ENCODE data around the gene ARHGAP12.

The ARHGAP12 gene

GRCh38 chr10:31873724-31874123, 54.9 kb downstream of the ARHGAP12 start:
- no peak for DNase-seq

DNA sequence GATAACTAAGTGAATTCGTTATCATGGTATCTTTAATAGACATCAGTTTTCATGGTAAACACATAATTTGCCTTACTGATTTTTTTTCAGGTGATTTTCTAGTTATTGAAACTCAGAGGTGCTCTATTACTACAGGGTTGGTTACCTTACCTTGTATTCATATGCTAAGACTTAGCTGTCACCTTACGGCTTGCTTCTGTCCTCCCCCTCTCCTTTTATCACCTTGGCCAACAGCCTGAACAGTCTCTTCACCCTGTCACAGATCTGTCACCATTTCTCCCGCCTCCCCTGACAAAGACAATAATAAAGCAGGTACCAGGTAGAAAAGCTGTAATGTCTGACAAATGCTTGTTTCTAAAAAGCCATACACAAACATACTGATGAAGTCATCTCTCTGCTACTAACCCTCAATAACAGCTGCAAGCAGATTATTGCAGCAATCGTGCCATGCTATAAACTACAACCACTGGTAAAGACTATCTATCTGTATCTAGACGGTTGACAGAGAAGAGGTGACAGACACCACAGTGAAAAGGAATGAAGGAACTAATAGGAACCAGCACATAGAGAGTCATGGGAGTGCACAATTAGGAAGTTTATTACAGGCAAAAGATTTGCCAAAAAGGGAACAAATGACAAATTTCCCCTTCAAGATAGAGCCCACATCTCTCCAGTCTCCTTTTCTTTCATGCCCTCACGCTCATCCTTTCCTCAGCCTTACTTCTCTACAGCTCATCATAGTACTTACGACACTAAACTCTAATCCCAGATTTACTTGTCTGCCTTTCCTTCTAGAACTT, 57.2 kb downstream of the ARHGAP12 start:
- DNase-seq = no peak

GRCh38 chr10:31867646-31868045, 61.0 kb downstream of the ARHGAP12 start:
- DNase-seq = no peak

DNA sequence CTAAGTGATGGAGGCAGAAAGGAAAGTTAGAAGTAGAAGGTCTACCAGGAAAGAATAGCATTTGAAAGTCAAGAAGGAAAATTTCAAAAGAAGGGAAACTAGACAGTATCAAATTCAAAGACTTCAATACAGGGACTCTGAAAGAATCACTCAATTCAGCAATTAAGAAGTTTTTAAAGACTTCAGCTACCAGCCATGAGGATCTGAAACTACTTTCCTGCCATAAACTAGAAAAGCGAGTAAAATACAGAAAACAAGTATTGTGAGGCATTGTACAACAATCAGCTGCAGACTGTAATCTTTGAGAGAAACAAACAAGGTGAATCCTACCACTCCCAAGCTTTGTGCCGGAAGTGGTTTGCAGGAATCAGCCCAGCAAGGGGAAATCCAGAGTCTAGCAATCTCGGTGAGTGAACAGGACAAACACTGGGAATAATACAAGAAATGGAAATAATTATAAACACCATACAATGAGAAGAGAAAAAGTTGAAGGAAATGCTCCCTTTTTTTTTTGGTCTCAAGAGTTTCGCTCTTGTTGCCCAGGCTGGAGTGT, 62.4 kb downstream of the ARHGAP12 start:
- DNase-seq = no peak

GRCh38 chr10:31864834-31865518, 63.7 kb downstream of the ARHGAP12 start:
- no peak for DNase-seq

DNA sequence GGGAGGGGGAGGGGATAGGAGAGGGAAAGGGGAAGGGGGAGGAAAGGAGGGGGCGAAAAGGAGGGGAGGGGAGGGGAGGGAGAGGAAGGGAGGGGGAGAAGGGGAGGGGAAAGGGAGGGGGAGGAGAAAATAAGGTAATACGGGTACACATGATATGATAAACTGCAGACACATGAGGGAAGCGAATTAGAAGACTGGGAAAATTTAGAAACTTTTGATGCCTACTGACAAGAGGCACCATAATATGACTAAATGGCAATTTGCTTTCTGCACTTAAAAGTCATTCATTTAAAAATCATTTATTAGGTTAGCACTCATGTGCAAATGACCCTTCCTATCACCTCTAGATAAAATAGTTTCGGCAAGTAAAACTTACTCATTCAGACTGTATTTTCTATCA, 73.6 kb downstream of the ARHGAP12 start:
- no peak for DNase-seq

GRCh38 chr10:31853629-31854028, 75.0 kb downstream of the ARHGAP12 start:
- no peak for DNase-seq

DNA sequence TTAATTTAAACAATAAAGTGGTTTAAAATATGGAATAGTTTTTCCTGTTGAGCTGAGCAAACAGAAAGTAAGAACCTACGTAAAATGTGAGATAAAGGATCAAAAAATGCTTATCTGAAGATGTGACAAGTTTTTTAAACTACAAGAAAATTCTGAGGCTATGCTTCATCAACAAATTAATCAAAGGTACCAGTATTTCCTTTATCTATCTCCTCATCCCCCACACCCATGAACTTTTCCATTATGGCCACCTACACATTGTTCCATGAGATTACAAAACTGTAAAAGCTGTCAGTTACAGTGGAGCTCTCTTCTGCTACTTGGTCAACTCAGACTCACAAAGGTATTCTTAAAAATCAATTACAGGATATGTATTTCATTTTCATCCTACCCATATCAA, 77.4 kb downstream of the ARHGAP12 start:
- no peak for DNase-seq

DNA sequence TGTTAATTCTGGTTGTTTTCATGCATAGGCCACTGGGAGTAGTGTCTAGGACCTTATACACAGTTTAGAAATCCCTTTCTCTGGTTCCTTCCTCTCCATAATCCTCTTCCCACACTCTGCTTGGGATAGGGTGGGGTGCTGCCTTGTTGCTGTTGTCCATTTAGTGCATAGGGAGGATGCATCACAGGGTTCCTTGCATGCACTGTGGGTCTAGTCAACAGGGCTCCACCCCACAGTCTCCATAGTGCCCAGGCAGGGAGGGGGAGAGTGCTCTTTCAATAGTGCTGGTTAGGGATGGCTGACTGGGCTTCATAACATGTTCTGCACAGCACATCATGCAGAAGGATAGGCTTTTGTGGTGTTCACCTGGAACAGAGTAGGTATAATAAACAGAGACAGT, 81.1 kb downstream of the ARHGAP12 start:
- no peak for DNase-seq

DNA sequence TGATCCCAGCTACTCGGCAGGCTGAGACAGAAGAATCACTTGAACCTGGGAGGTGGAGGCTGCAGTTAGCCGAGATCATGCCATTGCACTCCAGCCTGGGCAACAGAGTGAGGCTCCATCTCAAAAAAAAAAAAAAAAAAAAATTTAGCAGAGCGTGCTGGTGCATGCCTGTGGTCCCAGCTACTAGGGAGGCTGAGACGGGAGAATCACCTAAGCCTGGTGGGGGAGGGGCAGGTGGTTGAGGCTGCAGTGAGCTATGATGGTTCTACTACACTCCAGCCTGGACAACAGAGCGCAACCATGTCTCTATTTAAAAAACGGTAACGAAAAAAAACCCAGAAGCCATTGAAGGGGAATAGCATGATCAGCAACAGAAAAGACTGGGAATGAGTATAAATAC, 89.9 kb downstream of the ARHGAP12 start:
- DNase-seq = no peak

- DNase-seq = no peak
These were observed 90.6 kb downstream of the ARHGAP12 start for GRCh38 chr10:31838065-31838464.

DNA sequence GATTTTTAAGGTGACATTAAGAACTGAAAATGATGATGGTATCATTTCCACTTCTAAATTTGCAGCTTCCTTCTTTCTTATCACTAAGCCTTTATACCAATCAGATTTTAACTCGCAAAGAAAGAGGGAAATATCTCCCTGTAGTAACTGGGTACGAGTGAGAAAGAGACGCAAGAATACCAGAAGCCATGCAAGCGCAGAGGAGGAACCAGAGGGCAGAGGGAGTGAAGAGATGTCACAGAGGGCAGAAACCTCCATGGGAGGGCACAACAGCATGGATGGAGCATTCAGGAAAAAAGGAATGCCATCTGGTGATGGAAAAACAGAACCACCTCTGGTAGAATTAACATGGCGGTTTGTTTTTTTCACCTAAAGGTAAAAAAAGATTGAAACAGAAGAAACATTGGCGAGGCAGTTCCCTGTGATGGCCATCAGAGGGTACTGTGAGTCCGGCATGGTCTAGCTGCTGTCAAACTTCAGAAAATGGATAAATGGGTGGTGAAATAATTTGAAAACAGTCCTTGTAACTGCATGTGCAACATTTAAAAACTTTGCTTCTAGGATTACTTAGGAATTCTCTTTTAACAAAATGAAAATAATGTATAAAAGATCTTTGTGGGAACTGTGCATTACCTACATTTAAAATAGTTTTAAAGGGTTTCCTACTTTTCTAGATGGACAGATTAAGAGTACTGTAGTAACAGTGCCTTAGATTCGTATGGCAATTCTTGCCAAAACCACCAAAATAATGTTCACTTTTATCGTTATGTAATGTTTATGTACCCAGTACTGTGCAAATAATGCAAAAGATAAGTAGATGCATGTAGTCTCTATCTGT, 91.8 kb downstream of the ARHGAP12 start:
- peak; percentile 29 for DNase-seq

DNA sequence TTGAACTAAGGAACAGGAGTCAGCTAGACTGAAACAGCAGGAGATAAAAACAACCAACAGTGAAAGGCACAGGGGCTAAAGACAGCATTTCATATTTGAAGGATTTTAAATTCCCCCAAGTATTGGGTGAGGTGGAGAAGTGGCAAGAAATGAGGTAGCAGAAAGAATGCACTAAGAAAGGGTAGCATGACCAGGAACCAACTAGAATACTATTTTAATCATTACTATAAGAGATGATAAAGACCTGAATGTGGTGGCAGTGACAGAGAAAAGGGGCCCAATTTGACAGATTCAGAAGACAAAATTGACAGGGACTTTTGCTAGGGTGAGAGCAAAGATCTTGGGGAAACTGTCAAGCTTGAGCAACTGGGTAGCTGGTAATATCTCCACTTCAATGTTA, 94.9 kb downstream of the ARHGAP12 start:
- DNase-seq = no peak

DNA sequence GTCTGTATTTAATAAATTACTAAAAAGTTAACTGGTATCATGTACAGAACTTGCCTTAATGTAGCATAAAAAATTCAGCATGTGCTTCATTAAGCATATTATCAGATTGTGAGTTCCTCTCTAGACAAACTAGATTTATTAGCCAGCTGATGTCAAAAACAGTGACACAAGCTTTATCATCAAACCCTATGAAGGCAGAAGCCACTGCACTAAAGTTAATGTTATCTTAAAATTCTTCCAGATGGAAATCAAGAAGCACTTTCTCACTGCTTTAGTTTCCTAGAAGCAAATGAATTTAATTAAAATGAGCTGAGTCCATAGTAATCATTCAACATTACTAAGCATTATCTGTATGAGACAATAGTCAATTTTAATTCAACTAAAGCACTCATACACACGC, 96.4 kb downstream of the ARHGAP12 start:
- no peak for DNase-seq

- DNase-seq = no peak
These were observed 97.7 kb downstream of the ARHGAP12 start for GRCh38 chr10:31830887-31831286.

DNA sequence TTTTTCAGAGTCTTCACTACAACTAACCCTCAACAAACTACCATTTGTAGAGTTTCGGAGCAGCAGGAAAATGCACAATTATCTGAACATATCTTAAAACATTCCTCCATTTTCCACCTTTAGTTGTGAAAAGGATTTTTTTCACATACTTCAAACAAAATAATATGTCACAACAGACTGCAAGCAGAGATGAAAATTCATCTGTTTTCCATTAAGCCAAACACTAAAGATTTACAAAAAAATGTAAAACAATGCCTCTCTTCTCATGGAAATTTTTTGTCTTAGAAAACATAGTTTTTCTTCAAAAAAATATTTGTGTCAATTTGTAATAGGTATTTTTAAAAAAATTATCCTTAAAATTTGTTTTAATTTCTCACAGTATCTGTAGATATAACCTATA, 98.9 kb downstream of the ARHGAP12 start:
- no peak for DNase-seq

DNA sequence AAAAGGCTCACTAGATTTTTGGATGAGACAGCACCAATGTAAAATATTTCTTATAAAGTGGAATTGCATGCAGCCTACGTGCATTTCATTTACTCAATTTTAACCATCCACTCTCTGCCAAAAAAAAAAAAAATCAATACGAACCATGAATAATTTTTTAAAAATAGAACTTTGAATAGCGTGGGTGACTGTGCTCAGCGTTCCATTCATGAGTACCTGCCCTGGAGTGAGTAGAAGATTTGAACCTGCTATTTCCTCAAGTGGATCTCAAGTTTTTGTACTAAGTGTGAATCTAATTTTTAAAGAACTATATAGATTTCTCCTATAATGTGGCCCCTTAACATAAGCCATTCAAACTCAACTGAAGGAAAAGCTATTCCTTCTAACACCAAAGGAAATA, 105.3 kb downstream of the ARHGAP12 start:
- no peak for DNase-seq

DNA sequence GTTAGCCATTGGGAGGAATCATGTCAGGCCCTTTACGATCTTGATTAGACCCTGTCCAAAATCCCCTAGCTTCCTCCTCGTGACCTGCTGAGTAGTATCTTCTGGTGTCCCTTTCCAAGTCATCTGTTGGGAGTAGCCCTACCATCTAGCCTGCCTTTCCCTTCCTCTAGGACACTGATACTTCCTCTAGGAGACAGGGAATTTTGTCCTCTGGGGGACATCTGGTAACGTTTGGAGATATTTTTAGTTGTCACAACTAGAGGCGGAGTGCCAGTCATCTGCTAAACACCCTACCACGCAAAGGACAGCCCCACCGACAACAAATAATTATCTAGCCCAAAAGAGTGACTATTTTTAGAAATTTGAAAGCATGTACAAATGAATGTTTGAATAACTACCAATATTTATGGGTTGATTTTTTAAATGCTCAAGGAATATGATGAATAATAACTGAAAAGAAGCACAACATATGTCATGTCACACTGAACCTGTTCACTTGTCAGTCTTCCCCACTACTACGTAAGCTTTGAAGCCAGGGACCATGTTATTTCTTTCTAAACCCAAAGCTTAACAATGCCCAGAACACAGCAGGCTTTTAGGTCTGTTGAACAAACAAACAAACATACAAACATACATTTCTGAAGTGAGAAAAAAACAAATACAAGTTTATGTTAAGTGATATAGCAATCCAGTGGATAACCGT, 105.9 kb downstream of the ARHGAP12 start:
- no peak for DNase-seq

DNA sequence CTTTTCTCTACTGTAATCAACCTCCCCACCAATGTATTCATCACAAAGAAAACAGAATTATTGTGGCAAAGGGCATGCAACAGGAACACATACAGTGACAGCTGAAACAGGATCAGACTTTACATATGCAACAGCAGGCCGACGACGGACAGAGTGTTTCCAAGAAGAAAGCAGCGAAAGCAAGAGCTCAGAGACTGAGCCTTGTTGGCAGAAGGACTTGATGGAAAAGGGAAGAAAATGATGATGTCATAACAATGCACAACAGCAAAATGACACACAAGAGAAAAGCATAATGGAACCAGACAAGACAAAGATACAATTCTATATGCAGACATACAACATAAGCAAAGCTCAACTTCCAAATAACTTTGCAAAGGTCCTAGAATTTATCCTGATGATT, 106.5 kb downstream of the ARHGAP12 start:
- DNase-seq = no peak

GRCh38 chr10:31820778-31821369, 107.8 kb downstream of the ARHGAP12 start:
- DNase-seq = no peak

DNA sequence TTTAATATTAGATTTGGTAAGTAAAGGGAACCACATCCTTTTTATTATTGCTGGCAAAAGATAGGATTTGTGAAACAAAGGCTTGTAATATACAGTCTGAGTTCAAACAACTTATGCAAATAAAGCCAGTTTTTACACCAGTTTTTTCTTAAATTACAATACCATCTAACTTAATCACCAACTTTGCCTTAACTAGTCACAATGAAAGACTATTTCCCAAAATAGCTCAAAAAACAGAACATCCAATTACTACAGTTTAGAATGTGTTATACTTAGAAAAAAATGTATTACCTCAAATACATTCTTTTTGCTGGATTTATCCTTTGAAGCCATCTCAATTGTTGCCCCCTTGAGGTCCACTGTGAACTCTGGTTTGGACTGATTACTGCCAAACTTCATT, 108.5 kb downstream of the ARHGAP12 start:
- DNase-seq = no peak

- DNase-seq = no peak
These were observed 109.2 kb downstream of the ARHGAP12 start for GRCh38 chr10:31819391-31819820.
